Activated naive CD8-positive, alpha-beta T cell treated with anti-CD3 and anti-CD28 coated beads, Interleukin-2, amount 50 U/mL, for 24 hours (primary cell): ENCODE results near the gene CLNK.

Experiments
- ATAC-seq: fragments of 150-1000 bp; cut with Tn5 transposase; one replicate; pipeline ENCODE4 v1.10.0; 2021
- DNase-seq: peaks from one replicate; pipeline ENCODE4 v3.0.0; 2021
- H3K27ac Mint-ChIP-seq: one replicate; pipeline ENCODE4 v1.8.0; 2021; ENCODE audit warnings: mild to moderate bottlenecking, mixed read lengths
- H3K27me3 Mint-ChIP-seq: one replicate; pipeline ENCODE4 v1.8.0; 2021; ENCODE audit warnings: mixed read lengths
- H3K36me3 Mint-ChIP-seq: one replicate; pipeline ENCODE4 v1.8.0; 2021; ENCODE audit warnings: low read depth, mixed read lengths
- H3K4me1 Mint-ChIP-seq: one replicate; pipeline ENCODE4 v1.8.0; 2021; ENCODE audit warnings: mixed read lengths
- H3K4me3 Mint-ChIP-seq: one replicate; pipeline ENCODE4 v1.8.0; 2021; ENCODE audit warnings: mild to moderate bottlenecking, moderate library complexity, mixed read lengths
- H3K9me3 Mint-ChIP-seq: one replicate; pipeline ENCODE4 v1.8.0; 2021; ENCODE audit warnings: mixed read lengths

Gene CLNK

DNA sequence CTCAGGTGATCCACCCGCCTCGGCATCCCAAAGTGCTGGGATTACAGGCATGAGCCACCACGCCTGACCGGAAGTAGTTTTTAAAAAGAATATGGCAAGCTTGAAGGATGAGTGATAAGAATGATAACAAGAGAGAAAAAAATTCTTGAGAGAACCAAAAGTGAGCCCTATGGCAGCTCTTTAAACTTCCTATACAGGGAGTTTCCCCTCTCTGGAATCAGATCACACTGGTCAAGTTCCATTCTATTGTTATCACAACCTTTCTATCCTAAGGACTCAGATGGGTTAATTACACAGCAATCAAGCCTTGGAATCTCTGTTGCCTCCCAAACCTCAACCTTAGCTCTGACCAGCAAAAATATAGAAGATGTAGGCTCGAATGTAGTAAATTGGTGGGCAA, 193.6 kb downstream of the CLNK start:
- Mint-ChIP-seq H3K27me3 (peaks cover 11% of the 10 kb centered on the region), H3K36me3 (no peaks in the 10 kb centered on the region), H3K4me3 (no peak overlapping the region), H3K4me1 (no peaks in the 10 kb centered on the region), H3K27ac (no peak overlapping the region), H3K9me3 (no peaks in the 10 kb centered on the region)
- ATAC-seq (no peak), DNase-seq (no peak)

- Mint-ChIP-seq H3K27me3 (peaks cover 11% of the 10 kb centered on the region), H3K4me3 (no peak overlapping the region), H3K36me3 (no peaks in the 10 kb centered on the region), H3K4me1 (no peaks in the 10 kb centered on the region), H3K9me3 (no peaks in the 10 kb centered on the region), H3K27ac (no peak overlapping the region)
- DNase-seq (no peak), ATAC-seq (no peak)
Measured at GRCh38 chr4:10482913-10483312, 201.7 kb downstream of the CLNK start.

GRCh38 chr4:10480616-10481015, 204.0 kb downstream of the CLNK start:
- peaks cover 1% of the 10 kb centered on the region for H3K4me1 Mint-ChIP-seq
- no peak for DNase-seq
- no peak overlapping the region for H3K27ac Mint-ChIP-seq
- no peaks in the 10 kb centered on the region for H3K9me3 Mint-ChIP-seq
- H3K4me3 Mint-ChIP-seq, result no peak overlapping the region
- no peak for ATAC-seq
- H3K36me3 Mint-ChIP-seq, result no peaks in the 10 kb centered on the region
- peaks cover 7% of the 10 kb centered on the region for H3K27me3 Mint-ChIP-seq

DNA sequence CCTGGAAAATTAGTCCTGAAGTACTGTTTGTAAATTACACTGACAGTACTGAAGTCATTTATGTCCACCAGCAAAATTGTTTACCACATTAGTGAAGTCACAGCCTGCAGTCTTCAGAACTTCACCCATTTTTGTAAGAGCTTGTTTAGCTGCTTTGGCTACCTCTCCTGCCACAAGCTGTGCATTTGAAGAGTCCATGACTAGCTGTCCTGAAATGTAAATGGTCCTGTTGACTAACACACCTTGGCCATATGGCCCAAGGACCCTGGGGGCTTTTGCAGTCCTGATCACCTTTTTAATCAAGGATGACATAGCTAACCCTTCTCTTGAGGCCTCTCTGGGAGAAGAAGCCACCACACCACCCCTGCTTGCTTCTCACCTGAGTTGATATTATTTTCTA, 205.9 kb downstream of the CLNK start:
- peaks cover 1% of the 10 kb centered on the region for H3K4me1 Mint-ChIP-seq
- ATAC-seq (no peak), DNase-seq (no peak)
- H3K27ac Mint-ChIP-seq, result no peak overlapping the region
- no peaks in the 10 kb centered on the region for H3K9me3 Mint-ChIP-seq
- H3K36me3 Mint-ChIP-seq, result no peaks in the 10 kb centered on the region
- no peak overlapping the region for H3K4me3 Mint-ChIP-seq
- H3K27me3 Mint-ChIP-seq, result peaks cover 4% of the 10 kb centered on the region

DNA sequence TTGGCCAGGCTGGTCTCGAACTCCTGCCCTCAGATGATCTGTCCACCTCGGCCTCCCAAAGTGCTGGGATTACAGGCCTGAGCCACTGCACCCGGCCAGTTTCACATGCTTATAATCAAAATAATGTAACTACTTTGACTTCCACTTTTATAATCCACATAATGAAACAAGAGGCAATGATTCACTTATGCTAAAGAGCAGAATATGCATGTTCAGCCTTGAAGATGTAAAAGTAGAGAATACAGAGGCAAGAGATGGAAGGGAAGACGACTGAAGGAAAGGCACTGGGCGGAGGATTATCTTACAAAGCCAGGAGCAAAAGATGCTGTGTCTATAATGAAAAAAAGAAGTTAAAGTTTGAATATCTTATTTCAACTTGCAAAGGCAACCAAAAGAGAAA, 214.1 kb downstream of the CLNK start:
- H3K4me3 Mint-ChIP-seq, result no peak overlapping the region
- H3K4me1 Mint-ChIP-seq, result no peaks in the 10 kb centered on the region
- no peak overlapping the region for H3K27ac Mint-ChIP-seq
- ATAC-seq (no peak), DNase-seq (no peak)
- H3K9me3 Mint-ChIP-seq, result no peaks in the 10 kb centered on the region
- no peaks in the 10 kb centered on the region for H3K36me3 Mint-ChIP-seq
- H3K27me3 Mint-ChIP-seq, result peaks cover 6% of the 10 kb centered on the region

DNA sequence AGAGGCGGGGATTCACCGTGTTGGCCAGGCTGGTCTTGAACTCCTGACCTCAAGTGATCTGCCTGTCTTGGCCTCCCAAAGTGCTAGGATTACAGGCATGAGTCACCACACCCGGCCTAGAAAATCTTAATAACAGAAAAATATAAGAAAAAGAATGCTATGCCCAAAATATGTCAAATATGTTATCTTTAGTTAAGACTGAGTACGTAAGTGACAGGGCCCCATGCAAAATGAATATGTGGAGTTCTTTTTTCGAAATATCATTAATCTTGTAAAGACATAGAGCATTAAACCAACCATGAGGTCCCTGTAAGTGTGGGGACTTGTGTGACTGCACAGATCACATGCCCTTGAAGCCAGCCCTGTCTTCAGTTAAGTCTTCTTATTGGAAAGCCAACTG, 218.4 kb downstream of the CLNK start:
- H3K36me3 Mint-ChIP-seq, result no peaks in the 10 kb centered on the region
- H3K4me3 Mint-ChIP-seq, result no peak overlapping the region
- DNase-seq (no peak), ATAC-seq (no peak)
- no peaks in the 10 kb centered on the region for H3K9me3 Mint-ChIP-seq
- H3K27ac Mint-ChIP-seq, result no peak overlapping the region
- peaks cover 38% of the 10 kb centered on the region for H3K27me3 Mint-ChIP-seq
- peaks cover 4% of the 10 kb centered on the region for H3K4me1 Mint-ChIP-seq

DNA sequence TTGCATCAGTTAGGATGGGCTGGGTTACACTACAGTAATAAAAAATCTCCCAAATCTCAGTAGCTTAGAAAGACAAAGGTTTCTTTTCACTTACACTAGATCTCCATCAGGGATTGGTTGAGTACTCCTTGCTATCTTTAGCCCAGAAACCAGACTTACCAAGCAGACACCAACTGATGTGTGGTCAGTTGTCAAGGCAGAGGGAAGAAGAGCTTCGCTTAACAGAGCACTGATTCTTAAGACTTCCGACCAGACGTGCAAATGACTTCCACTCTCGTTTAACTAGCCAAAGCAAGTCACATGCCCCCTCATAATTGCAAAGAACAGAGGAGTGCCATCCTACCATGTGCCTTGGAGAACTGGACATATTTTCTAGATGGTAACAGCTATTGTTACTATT, 221.7 kb downstream of the CLNK start:
- Mint-ChIP-seq H3K27me3 (peaks cover 45% of the 10 kb centered on the region), H3K9me3 (peaks cover 5% of the 10 kb centered on the region), H3K4me1 (peaks cover 16% of the 10 kb centered on the region), H3K4me3 (no peak overlapping the region), H3K36me3 (no peaks in the 10 kb centered on the region), H3K27ac (no peak overlapping the region)
- ATAC-seq, result no peak
- DNase-seq, result no peak

- Mint-ChIP-seq H3K4me3 (peak overlapping the region; percentile 77), H3K27me3 (peaks cover 44% of the 10 kb centered on the region), H3K27ac (no peak overlapping the region), H3K36me3 (no peaks in the 10 kb centered on the region), H3K4me1 (peaks cover 21% of the 10 kb centered on the region), H3K9me3 (peaks cover 5% of the 10 kb centered on the region)
- ATAC-seq, result no peak
- no peak for DNase-seq
Measured at GRCh38 chr4:10461850-10462400, 222.6 kb downstream of the CLNK start.

GRCh38 chr4:10461091-10461849, 223.3 kb downstream of the CLNK start:
- Mint-ChIP-seq H3K27me3 (peaks cover 44% of the 10 kb centered on the region), H3K27ac (no peak overlapping the region), H3K9me3 (peaks cover 5% of the 10 kb centered on the region), H3K4me3 (peak overlapping the region; percentile 77), H3K36me3 (no peaks in the 10 kb centered on the region), H3K4me1 (peaks cover 23% of the 10 kb centered on the region)
- ATAC-seq, result peak; percentile 83
- peak; percentile 73 for DNase-seq

GRCh38 chr4:10460313-10461047, 224.1 kb downstream of the CLNK start:
- H3K27ac Mint-ChIP-seq, result no peak overlapping the region
- H3K27me3 Mint-ChIP-seq, result peaks cover 44% of the 10 kb centered on the region
- H3K4me3 Mint-ChIP-seq, result peak overlapping the region; percentile 58
- no peaks in the 10 kb centered on the region for H3K36me3 Mint-ChIP-seq
- ATAC-seq, result peak; percentile 33
- DNase-seq, result peak; percentile 18
- H3K4me1 Mint-ChIP-seq, result peaks cover 30% of the 10 kb centered on the region
- H3K9me3 Mint-ChIP-seq, result peaks cover 5% of the 10 kb centered on the region

- Mint-ChIP-seq H3K36me3 (peaks cover 9% of the 10 kb centered on the region), H3K9me3 (peaks cover 5% of the 10 kb centered on the region), H3K4me3 (no peak overlapping the region), H3K27me3 (peaks cover 37% of the 10 kb centered on the region), H3K27ac (no peak overlapping the region), H3K4me1 (peaks cover 36% of the 10 kb centered on the region)
- DNase-seq (no peak), ATAC-seq (no peak)
Measured at GRCh38 chr4:10459305-10459704, 225.3 kb downstream of the CLNK start.

- Mint-ChIP-seq H3K36me3 (peaks cover 18% of the 10 kb centered on the region), H3K4me1 (peaks cover 36% of the 10 kb centered on the region), H3K27me3 (peaks cover 26% of the 10 kb centered on the region), H3K27ac (no peak overlapping the region), H3K4me3 (peak overlapping the region; percentile 56), H3K9me3 (peaks cover 12% of the 10 kb centered on the region)
- DNase-seq (no peak), ATAC-seq (no peak)
Measured at GRCh38 chr4:10458177-10458576, 226.4 kb downstream of the CLNK start.

DNA sequence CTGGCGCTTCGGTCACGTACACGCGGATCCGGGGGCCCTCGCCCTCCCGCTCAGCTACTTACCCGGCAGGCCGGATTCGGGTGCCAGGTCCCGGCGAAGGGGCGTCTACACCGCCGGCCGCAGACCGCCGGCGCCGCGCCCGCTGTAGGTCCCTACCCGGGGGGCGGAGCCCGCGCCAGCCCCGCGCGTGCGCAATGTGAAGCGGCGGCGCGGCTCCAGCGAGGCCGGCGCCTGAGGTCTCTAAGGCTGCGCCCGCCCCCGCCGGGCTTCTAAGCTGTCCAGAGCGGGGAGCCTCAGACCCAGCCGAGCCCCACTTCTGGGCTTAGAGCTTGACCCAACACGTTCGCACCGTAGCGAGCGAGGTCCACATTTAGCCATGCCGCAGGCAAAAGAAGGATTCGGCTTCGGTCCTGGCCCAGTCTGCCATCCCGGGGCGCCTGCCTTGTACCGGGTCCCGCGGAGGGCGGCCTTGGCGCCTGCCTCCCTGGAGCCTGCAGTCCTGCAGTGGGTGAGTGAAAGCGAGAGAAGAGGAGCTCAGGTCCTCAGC, 227.2 kb downstream of the CLNK start, which contains the start of gene ZNF518B:
TSS of gene ZNF518B (minus strand) at position 172 of the 547 bp plus-strand sequence. CDS start 11,098 bp downstream, outside the sequence.
- Mint-ChIP-seq H3K27me3 (peaks cover 19% of the 10 kb centered on the region), H3K9me3 (peaks cover 17% of the 10 kb centered on the region), H3K36me3 (peaks cover 27% of the 10 kb centered on the region), H3K4me3 (peak within 1 kb of the TSS; percentile 83), H3K27ac (peak within 1 kb of the TSS; percentile 81), H3K4me1 (peaks cover 36% of the 10 kb centered on the region)
- ATAC-seq, result peak; percentile 62
- peak; percentile 83 for DNase-seq

GRCh38 chr4:10456595-10457254, 227.8 kb downstream of the CLNK start:
- ATAC-seq (peak; percentile 41), DNase-seq (peak; percentile 69)
- peaks cover 33% of the 10 kb centered on the region for H3K36me3 Mint-ChIP-seq
- peak overlapping the region; percentile 81 for H3K27ac Mint-ChIP-seq
- H3K27me3 Mint-ChIP-seq, result peaks cover 14% of the 10 kb centered on the region
- H3K9me3 Mint-ChIP-seq, result peaks cover 19% of the 10 kb centered on the region
- H3K4me3 Mint-ChIP-seq, result peak overlapping the region; percentile 83
- H3K4me1 Mint-ChIP-seq, result peaks cover 34% of the 10 kb centered on the region
